ENCODE measurements around the gene BOC. TPM values are rescaled to one million over a fixed set of nuclear protein-coding genes. Genes with fewer than 3 reads are reported as not detected.

The BOC gene
- polyA plus RNA-seq, 6 donors from 2014 or later, result not detected

DNA sequence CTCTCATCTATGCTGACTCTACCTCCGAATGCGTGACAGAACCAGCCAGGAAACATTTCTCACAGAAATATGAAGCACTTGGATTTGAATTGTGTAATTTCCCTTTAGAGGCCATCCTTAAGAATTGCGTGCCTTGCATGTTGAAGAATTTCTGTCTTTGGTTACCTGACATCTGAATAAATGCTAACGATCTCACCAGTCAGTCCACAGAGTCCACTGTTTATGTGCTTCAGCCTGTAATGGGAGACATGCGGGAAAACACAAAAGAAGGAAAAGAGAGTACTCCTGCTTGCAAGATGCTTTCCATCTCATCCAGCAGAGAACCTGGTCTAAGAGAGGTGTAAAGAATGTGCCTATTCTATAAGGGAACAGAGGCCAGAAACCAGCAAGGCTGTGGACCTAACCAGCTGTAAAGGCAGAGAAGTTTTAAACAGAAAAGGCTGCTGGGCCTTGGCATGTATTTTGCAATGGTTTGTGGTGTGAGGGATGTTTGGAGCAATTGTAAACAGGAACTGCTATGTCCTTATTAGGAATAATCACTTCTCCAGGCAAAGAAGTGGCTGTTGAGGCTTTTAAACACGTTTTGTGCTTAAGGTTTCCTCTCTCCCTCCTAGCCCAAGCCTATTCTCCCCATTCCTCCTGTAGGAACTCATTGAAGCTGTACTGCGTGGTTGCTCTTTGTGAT, 36.4 kb upstream of the BOC start:
- peak overlapping the region in 1 of 6 donors; percentile 22 for H3K27ac Mint-ChIP-seq
- no peaks in the 10 kb centered on the region for H3K27me3 Mint-ChIP-seq
- no peak overlapping the region for H3K4me3 Mint-ChIP-seq
- ATAC-seq (ENCODE audit: low read depth in 2 of 2) (no peak), DNase-seq (no peak)
- H3K9me3 Mint-ChIP-seq, result peaks cover 0 to 7% (median 2%) of the 10 kb centered on the region in 7 donors
- H3K36me3 Mint-ChIP-seq, result no peaks in the 10 kb centered on the region
- H3K4me1 Mint-ChIP-seq, result no peaks in the 10 kb centered on the region

- no peaks in the 10 kb centered on the region for H3K4me1 Mint-ChIP-seq
- no peak overlapping the region for H3K4me3 Mint-ChIP-seq
- no peaks in the 10 kb centered on the region for H3K9me3 Mint-ChIP-seq
- H3K27ac Mint-ChIP-seq, result no peak overlapping the region
- H3K27me3 Mint-ChIP-seq, result no peaks in the 10 kb centered on the region
- H3K36me3 Mint-ChIP-seq, result no peaks in the 10 kb centered on the region
- DNase-seq (no peak), ATAC-seq (ENCODE audit: low read depth in 2 of 2) (no peak)
Observed at GRCh38 chr3:113177526-113177925, 33.8 kb upstream of the BOC start.

DNA sequence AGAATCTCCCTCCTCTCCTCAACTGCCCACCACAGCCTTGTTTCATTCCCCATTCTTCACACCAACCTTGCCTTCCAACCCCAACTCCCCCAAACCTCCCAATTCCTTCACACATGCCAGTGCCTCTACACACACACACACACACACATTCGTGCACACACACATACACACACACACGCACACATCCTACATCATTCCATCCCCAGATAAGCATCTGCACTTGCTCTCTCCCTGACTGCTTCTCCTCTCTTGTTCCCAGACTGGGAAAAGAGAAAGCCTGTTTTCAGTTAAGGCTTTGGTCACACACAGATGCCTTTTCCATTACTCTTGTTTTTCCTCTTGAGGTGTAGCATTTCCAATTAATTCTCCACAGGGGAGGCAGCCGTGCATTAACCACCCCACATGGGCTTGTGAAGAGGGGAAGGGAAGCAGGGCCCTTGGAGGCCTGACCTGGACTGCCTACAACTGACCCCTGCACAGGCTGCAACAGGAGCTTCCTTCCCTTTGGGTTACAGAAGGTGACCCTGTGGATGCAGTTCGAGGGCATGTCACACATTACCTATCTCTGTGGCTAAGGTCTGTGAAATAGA, 32.0 kb upstream of the BOC start:
- Mint-ChIP-seq H3K27ac (no peak overlapping the region), H3K9me3 (no peaks in the 10 kb centered on the region), H3K27me3 (peaks cover 0 to 7% (median 0%) of the 10 kb centered on the region in 3 donors), H3K36me3 (no peaks in the 10 kb centered on the region), H3K4me1 (no peaks in the 10 kb centered on the region), H3K4me3 (no peak overlapping the region)
- no peak for ATAC-seq (ENCODE audit: low read depth in 2 of 2)
- DNase-seq, result no peak

DNA sequence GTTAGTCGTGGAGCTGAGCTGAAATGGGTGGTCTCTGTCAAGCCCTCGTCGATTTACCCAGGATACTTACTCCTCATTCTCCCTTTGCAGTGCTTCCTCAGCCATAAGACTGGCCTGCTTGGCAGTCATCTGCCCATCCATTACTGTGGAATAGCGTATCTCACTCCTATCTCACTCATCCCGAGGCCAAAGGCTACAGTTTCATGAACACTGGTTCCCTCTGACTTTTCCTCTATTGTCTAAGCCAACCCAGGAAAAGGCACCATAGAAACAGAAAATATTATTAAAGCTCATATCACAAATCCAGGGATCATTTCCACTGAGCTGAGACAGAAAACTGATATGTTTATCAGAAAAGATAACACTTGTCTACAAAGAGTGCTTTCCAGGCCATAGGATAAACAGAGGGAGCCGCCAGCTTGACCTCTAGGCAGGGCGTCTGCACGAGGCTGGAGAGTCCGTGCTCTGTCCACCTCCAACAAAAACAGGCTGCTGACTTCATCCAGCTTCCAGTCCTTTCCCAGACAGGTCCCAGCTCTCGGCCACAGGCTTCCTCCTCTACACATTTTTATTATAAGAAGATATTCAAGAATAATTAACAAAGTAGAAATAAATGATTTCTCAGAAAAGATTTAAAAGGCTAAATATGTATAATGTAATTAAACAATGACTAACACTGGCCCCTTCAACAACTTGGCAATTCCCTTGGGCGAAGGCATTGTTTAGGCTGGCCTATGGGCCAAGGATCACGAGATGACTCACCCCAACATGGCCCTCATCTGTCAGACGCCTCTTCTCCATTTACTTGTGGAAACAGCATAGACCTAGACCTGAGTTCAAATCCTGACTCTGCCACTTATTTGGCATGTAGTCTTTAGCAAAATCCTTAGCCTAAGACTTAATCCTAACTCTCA, 27.4 kb upstream of the BOC start:
- Mint-ChIP-seq H3K4me3 (no peak overlapping the region), H3K9me3 (peaks cover 0 to 11% (median 9%) of the 10 kb centered on the region in 7 donors), H3K27me3 (peaks cover 7 to 9% (median 7%) of the 10 kb centered on the region in 3 donors), H3K27ac (no peak overlapping the region), H3K4me1 (no peaks in the 10 kb centered on the region), H3K36me3 (peaks cover 0 to 7% of the 10 kb centered on the region in 2 donors)
- DNase-seq (no peak), ATAC-seq (ENCODE audit: low read depth in 2 of 2) (no peak)

DNA sequence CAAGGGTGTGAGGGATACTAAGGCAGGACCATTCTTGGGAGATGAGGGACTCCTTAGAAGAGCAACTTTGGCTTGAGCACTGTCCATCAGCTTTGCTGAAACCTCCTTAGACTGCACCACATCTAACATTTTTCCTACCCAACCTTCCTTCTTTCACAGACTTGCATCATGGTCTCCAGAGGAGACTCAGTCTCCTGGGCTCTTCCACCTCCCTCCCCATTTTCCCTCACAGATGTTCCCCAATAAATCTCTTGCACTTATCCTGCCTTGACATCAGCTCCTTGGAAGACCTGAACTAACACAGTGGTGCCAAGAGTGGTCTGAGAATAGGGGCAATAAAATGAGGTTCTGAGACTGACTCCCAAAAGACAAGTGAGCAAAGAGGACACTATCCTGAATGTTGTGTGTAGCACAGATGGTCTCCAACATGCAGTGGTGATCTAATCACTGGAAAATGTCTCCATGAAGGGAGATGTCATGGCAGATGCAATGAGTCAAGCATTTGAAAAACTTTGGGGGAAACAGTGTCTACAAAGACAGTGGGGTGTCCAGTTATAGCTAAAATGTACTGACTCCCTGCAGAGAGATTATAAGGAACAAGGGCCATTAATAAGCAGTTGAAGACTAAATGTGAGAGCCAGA, 26.0 kb upstream of the BOC start:
- no peak overlapping the region for H3K4me3 Mint-ChIP-seq
- no peak for ATAC-seq (ENCODE audit: low read depth in 2 of 2)
- H3K27ac Mint-ChIP-seq, result no peak overlapping the region
- no peaks in the 10 kb centered on the region for H3K4me1 Mint-ChIP-seq
- peaks cover 7 to 9% (median 7%) of the 10 kb centered on the region in 3 donors for H3K27me3 Mint-ChIP-seq
- H3K9me3 Mint-ChIP-seq, result peaks cover 0 to 16% (median 10%) of the 10 kb centered on the region in 7 donors
- DNase-seq, result no peak
- peaks cover 0 to 7% of the 10 kb centered on the region in 2 donors for H3K36me3 Mint-ChIP-seq

DNA sequence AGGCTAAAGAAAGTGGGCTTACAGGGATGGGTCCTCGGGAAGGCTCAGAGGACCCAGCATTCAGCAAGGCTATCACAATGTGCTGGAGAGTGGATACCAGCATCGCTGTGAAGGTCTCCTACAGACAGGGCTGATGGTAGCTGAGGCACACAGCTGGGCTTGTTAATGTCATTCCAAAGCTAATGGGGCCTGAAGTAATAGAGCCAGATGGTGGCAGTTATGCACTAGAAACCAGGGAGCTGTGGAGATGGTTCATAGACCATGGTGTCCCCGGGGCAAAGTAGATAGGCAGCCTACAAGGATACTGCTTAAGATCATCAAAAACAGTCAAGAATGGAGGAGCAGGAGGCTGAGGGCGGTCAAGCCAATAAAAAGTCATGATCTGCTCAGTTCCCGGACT, 24.8 kb upstream of the BOC start:
- H3K4me3 Mint-ChIP-seq, result no peak overlapping the region
- H3K27ac Mint-ChIP-seq, result no peak overlapping the region
- DNase-seq, result no peak
- no peak for ATAC-seq (ENCODE audit: low read depth in 2 of 2)
- peaks cover 0 to 7% of the 10 kb centered on the region in 2 donors for H3K36me3 Mint-ChIP-seq
- peaks cover 7 to 9% (median 7%) of the 10 kb centered on the region in 3 donors for H3K27me3 Mint-ChIP-seq
- peaks cover 0 to 16% (median 10%) of the 10 kb centered on the region in 7 donors for H3K9me3 Mint-ChIP-seq
- no peaks in the 10 kb centered on the region for H3K4me1 Mint-ChIP-seq

DNA sequence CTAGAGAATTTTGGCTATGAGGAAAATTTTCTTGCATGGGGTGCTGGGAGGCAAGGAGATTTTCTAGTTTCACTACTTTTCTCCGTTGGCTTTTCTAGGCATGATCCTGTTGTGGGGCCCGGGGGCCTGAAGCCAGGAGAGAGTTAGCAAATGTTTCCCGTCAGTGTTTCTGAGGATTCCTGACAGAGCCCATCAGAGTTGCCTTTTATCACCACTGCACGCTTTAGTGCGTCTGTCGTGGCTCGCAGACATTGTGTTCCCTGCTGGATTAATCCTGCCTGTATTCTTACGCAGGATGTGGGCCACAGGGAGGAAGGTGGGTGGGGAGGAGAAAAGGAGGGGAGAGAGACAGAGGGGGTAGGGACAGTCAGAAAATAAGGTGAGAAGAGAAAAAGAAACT, 18.1 kb upstream of the BOC start:
- H3K27ac Mint-ChIP-seq, result no peak overlapping the region
- peaks cover 0 to 2% of the 10 kb centered on the region in 2 donors for H3K36me3 Mint-ChIP-seq
- H3K27me3 Mint-ChIP-seq, result no peaks in the 10 kb centered on the region
- ATAC-seq (ENCODE audit: low read depth in 2 of 2) (no peak), DNase-seq (no peak)
- peaks cover 0 to 10% (median 3%) of the 10 kb centered on the region in 7 donors for H3K9me3 Mint-ChIP-seq
- H3K4me1 Mint-ChIP-seq, result no peaks in the 10 kb centered on the region
- no peak overlapping the region for H3K4me3 Mint-ChIP-seq

DNA sequence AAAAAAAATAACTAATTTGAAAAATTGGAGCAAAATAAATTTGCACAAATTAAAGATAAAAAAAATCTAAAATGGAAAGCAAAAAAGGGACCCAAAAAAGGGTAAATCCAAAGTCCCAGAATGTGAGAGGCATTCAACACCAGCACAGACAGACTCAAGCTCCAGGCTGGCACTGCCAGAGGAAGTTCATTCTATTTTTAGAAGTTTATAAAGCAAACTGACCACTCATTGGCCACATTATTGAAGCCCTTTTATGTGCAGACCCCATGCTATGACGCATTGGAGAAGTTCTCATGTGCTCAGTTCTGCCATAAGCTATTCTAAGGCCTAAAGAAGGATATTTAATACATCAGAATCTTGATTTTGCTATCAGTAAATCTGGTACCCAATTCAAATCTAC, 17.6 kb upstream of the BOC start:
- H3K9me3 Mint-ChIP-seq, result peaks cover 0 to 6% (median 0%) of the 10 kb centered on the region in 7 donors

DNA sequence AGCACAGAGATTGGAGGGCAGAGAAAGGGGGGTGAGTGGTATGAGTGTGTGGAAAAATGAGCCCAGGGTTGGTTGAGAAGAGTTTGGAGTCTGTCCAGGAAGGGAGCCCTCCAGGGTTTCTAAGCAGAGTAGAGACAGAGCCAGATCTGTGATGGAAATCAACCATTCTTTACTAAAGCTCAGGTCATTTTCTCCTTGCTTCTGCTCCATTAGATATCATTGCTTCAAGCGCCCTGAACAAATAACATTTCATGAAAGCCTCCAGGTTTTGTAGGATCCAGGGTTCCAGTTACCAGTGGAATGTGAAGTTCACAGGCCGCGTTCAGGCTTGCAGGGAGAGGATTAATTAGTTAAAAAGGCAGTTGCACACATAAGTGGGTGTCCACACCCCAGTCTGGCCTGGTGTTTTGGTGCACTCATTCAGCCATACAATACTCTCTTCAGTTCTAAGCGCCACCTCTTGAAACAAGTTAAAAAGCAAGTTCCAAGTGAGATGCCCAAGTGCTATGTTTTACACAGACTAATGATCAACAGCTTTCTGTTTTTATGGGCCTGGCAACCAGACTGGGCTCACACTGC, 16.4 kb upstream of the BOC start:
- Mint-ChIP-seq H3K27ac (no peak overlapping the region), H3K4me1 (no peaks in the 10 kb centered on the region), H3K4me3 (no peak overlapping the region), H3K9me3 (no peaks in the 10 kb centered on the region), H3K27me3 (no peaks in the 10 kb centered on the region), H3K36me3 (no peaks in the 10 kb centered on the region)
- ATAC-seq (ENCODE audit: low read depth in 2 of 2) (no peak), DNase-seq (no peak)

More for the DNA sequence above, 17.6 kb upstream of the BOC start:
- Mint-ChIP-seq H3K27ac (no peak overlapping the region), H3K27me3 (no peaks in the 10 kb centered on the region), H3K36me3 (no peaks in the 10 kb centered on the region), H3K4me1 (no peaks in the 10 kb centered on the region), H3K4me3 (no peak overlapping the region)
- no peak for DNase-seq
- ATAC-seq (ENCODE audit: low read depth in 2 of 2), result no peak

DNA sequence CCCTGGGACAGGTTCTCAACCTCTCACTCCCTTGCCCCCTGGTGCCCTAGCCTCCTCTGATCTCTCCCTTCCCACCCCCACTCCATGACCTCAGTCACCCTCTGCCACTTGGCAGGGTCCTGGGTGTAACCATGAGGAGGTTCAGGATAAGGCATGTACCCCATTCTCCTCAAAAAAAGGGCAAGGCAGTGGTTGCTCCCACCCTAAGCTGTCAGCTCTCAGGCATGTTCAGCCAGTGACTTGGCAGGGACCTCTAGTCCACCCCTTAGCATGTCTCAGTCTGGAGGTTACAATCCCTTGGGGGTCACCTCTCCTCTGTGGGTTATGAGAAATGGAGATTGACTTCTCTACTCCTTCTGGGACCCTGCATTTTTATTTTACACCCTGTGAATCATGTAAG, 11.0 kb upstream of the BOC start:
- H3K9me3 Mint-ChIP-seq, result peaks cover 0 to 13% (median 2%) of the 10 kb centered on the region in 7 donors
- H3K27ac Mint-ChIP-seq, result no peak overlapping the region
- no peak for ATAC-seq (ENCODE audit: low read depth in 2 of 2)
- peaks cover 5 to 10% (median 8%) of the 10 kb centered on the region in 3 donors for H3K27me3 Mint-ChIP-seq
- no peaks in the 10 kb centered on the region for H3K36me3 Mint-ChIP-seq
- H3K4me1 Mint-ChIP-seq, result no peaks in the 10 kb centered on the region
- DNase-seq, result no peak
- no peak overlapping the region for H3K4me3 Mint-ChIP-seq

DNA sequence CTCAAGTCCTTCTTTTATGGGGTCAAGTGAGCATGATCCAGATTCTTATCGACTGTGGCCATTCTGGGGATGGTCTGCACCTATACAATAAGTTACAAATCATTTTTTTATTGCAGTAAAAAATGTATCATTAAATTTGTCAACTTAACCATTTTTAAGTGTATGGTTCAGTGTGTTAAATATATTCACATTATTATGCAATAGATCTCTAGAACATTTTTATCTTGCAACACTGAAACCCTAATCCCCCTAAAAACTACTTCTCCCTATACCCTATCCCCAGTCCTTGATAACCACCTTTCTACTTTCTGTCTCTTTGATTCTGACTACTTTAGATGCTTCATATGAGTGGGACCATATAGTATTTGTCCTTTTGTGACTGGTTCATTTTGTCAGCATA, 10.4 kb upstream of the BOC start:
- Mint-ChIP-seq H3K4me3 (no peak overlapping the region), H3K36me3 (no peaks in the 10 kb centered on the region), H3K4me1 (no peaks in the 10 kb centered on the region), H3K27me3 (peaks cover 5 to 14% (median 8%) of the 10 kb centered on the region in 3 donors), H3K9me3 (peaks cover 0 to 13% (median 2%) of the 10 kb centered on the region in 7 donors), H3K27ac (no peak overlapping the region)
- ATAC-seq (ENCODE audit: low read depth in 2 of 2), result no peak
- DNase-seq, result no peak

DNA sequence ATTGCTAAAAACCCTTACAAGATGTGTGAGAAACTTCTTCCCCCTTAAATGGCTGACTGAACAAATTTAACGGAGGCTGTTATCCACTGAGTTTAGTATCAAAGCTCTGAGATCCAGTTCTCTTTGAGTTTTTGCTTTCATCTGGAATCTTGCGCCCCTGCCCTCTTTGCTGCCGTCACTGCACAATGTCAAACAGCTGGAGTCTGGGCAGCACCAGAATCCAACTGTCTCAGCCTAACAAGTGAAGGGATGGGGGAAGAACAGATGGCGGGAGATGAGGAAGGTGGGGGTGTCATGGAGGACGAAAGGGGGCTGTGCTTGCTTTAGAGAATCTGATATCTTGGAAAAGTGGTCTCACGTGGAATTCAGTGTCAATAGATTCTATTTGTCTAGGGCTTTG, 7.0 kb upstream of the BOC start:
- H3K4me3 Mint-ChIP-seq, result no peak overlapping the region
- ATAC-seq (ENCODE audit: low read depth in 2 of 2) (no peak), DNase-seq (no peak)
- no peaks in the 10 kb centered on the region for H3K36me3 Mint-ChIP-seq
- no peak overlapping the region for H3K27ac Mint-ChIP-seq
- no peaks in the 10 kb centered on the region for H3K4me1 Mint-ChIP-seq
- H3K27me3 Mint-ChIP-seq, result peaks cover 27 to 37% (median 35%) of the 10 kb centered on the region in 3 donors
- peaks cover 0 to 13% (median 2%) of the 10 kb centered on the region in 7 donors for H3K9me3 Mint-ChIP-seq

- Mint-ChIP-seq H3K27me3 (peaks cover 38 to 46% (median 45%) of the 10 kb centered on the region in 3 donors), H3K4me1 (no peaks in the 10 kb centered on the region), H3K9me3 (peaks cover 0 to 13% (median 2%) of the 10 kb centered on the region in 7 donors), H3K27ac (no peak overlapping the region), H3K4me3 (no peak overlapping the region), H3K36me3 (no peaks in the 10 kb centered on the region)
- DNase-seq (no peak), ATAC-seq (ENCODE audit: low read depth in 2 of 2) (no peak)
Observed at GRCh38 chr3:113205481-113205880, 5.9 kb upstream of the BOC start.

Data from naive B cell (primary cell).